Common myeloid progenitor, CD34-positive (primary cell): ENCODE measurements around the gene DCAF10.
"Not testable (repeated sequence)": the region's sequence is repeated elsewhere in the genome, so short reads cannot be mapped to it uniquely, and the experiment has no call there.

Experiments
- CTCF ChIA-PET: fragments of 350-600 bp; sonication (Branson Sonifier 250); formaldehyde crosslinking; loops from one replicate; lab custom pipeline; 2021; ENCODE audit warnings: antibody characterized with exemption; lab: Charles Lee
- POLR2A ChIA-PET: fragments of 350-600 bp; sonication (Branson Sonifier 250); formaldehyde crosslinking; loops from one replicate; lab custom pipeline; 2021; ENCODE audit warnings: antibody characterized with exemption; lab: Charles Lee
- DNase-seq, 3 donors: peaks; one replicate each; pipeline versions ENCODE4 v3.0.0 to v3.0.0-alpha.2; 2013
- H3K27ac ChIP-seq, 2 experiments: 1 replicate in 1 of 2; 2 replicates in 1 of 2; pipeline ENCODE4 v1.7.0; 2013; ENCODE audit warnings: inconsistent platforms in 2 of 2, low read length in 2 of 2, mild to moderate bottlenecking in 2 of 2, low read depth in 1 of 2, moderate library complexity in 1 of 2; ENCODE audit not compliant: severe bottlenecking in 2 of 2, insufficient read depth in 1 of 2, poor library complexity in 1 of 2
- H3K27me3 ChIP-seq, 5 experiments: replicated peaks in 2 of 5; 1 replicate in 3 of 5; 2 replicates in 2 of 5; pipeline versions ENCODE4 v1.6.1 to v1.7.0; 2013; ENCODE audit warnings: low read length in 4 of 5, mild to moderate bottlenecking in 2 of 5, moderate library complexity in 2 of 5, inconsistent platforms in 1 of 5; ENCODE audit not compliant: insufficient read depth in 5 of 5, control insufficient read depth in 4 of 5
- H3K36me3 ChIP-seq, 4 experiments: 1 replicate in 2 of 4; 2 replicates in 2 of 4; pipeline versions ENCODE4 v1.6.1 to v1.7.0; 2013; ENCODE audit warnings: low read length in 3 of 4, control low read depth in 1 of 4, mild to moderate bottlenecking in 1 of 4; ENCODE audit not compliant: control insufficient read depth in 4 of 4, insufficient read depth in 4 of 4
- H3K4me1 ChIP-seq, 4 experiments: 1 replicate in 3 of 4; 2 replicates in 1 of 4; pipeline versions ENCODE4 v1.6.1 to v1.7.1; 2013; ENCODE audit warnings: low read length in 3 of 4, mild to moderate bottlenecking in 3 of 4, control low read depth in 1 of 4, inconsistent platforms in 1 of 4, moderate library complexity in 1 of 4; ENCODE audit not compliant: control insufficient read depth in 4 of 4, insufficient read depth in 4 of 4; ENCODE audit errors: control extremely low read depth in 1 of 4
- H3K4me3 ChIP-seq, 7 experiments: 1 replicate in 4 of 7; 2 replicates in 3 of 7; pipeline versions ENCODE4 v1.5.1 to v1.7.0; 2013; ENCODE audit warnings: mild to moderate bottlenecking in 7 of 7, low read length in 6 of 7, moderate library complexity in 6 of 7, inconsistent platforms in 2 of 7, low read depth in 2 of 7, control low read depth in 1 of 7; ENCODE audit not compliant: insufficient read depth in 4 of 7, control insufficient read depth in 1 of 7; ENCODE audit errors: extremely low read depth in 1 of 7
- H3K9me3 ChIP-seq, 5 experiments: 1 replicate in 4 of 5; 2 replicates in 1 of 5; pipeline versions ENCODE4 v1.6.1 to v1.7.1; 2013; ENCODE audit warnings: low read length in 4 of 5, mild to moderate bottlenecking in 2 of 5, inconsistent platforms in 1 of 5, low read depth in 1 of 5, moderate library complexity in 1 of 5; ENCODE audit not compliant: control insufficient read depth in 4 of 5, insufficient read depth in 2 of 5; ENCODE audit errors: control extremely low read depth in 1 of 5
- WGBS: methylation state at CpG from one replicate; pipeline ENCODE4 v1.1.5; 2013; ENCODE audit not compliant: insufficient coverage; 5-methylcytosine and 5-hydroxymethylcytosine counted together

DCAF10 gene

DNA sequence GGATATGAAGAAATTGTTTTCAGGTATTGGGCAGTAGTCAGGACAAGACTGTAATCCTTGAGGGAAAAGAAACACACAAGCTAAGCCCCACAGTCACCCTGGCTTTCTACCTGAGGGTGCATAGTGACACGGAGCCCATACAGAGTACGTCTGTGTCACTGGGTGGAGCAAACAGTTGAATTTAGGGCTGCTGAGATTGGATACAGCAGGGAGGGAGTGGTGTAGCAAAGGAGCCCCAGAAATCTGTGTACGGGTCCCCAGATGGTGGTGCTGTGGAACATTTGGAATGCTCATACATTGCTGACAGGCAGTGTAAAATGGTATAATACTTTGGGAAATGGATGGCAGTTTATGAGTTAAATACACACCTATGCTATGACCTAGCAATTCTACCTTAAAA lies 41.9 kb upstream of the DCAF10 start:
- H3K4me3 ChIP-seq: no peak overlapping the region
- peaks cover 5 to 11% (median 8%) of the 10 kb centered on the region in 4 experiments for H3K4me1 ChIP-seq
- DNase-seq: no peak
- H3K9me3 ChIP-seq: no peaks in the 10 kb centered on the region
- H3K36me3 ChIP-seq: peaks cover 2 to 10% (median 4%) of the 10 kb centered on the region in 4 experiments
- no peaks in the 10 kb centered on the region for H3K27me3 ChIP-seq
- 100% methylated on average over 3 of the region's 3 CpGs for WGBS
- CTCF ChIA-PET: interaction anchor here (1.1 kb wide), 1 partner anchor 13 kb away, joined by 3 read pairs; no protein-coding TSS in a partner anchor
- POLR2A ChIA-PET: no interaction called here
- no peak overlapping the region for H3K27ac ChIP-seq

GRCh38 chr9:37760416-37761161 lies 40.0 kb upstream of the DCAF10 start:
- H3K27me3 ChIP-seq: no peaks in the 10 kb centered on the region
- ChIA-PET CTCF (interaction anchor here (1.2 to 1.6 kb wide), 3 partner anchors 8 to 165 kb away, joined by 3 to 5 read pairs (median 3); no protein-coding TSS in a partner anchor), POLR2A (no interaction called here)
- H3K4me3 ChIP-seq: no peak overlapping the region
- DNase-seq: no peak
- H3K36me3 ChIP-seq: peaks cover 2 to 18% (median 4%) of the 10 kb centered on the region in 4 experiments
- H3K27ac ChIP-seq: no peak overlapping the region
- WGBS: 100% methylated on average over 3 of the region's 7 CpGs
- H3K4me1 ChIP-seq: no peaks in the 10 kb centered on the region
- no peaks in the 10 kb centered on the region for H3K9me3 ChIP-seq

- no peaks in the 10 kb centered on the region for H3K4me1 ChIP-seq
- H3K4me3 ChIP-seq: no peak overlapping the region
- no peaks in the 10 kb centered on the region for H3K9me3 ChIP-seq
- no peaks in the 10 kb centered on the region for H3K27me3 ChIP-seq
- H3K27ac ChIP-seq: no peak overlapping the region
- peaks cover 2 to 18% (median 4%) of the 10 kb centered on the region in 4 experiments for H3K36me3 ChIP-seq
- WGBS: 70% methylated on average over 2 of the region's 3 CpGs
- ChIA-PET CTCF (interaction anchor here (1.2 kb wide), 1 partner anchor 18 kb away, joined by 3 read pairs; no protein-coding TSS in a partner anchor), POLR2A (no interaction called here)
- DNase-seq: no peak
These were observed 39.1 kb upstream of the DCAF10 start for GRCh38 chr9:37761511-37761910.

- CTCF ChIA-PET, H3K27me3 ChIP-seq, H3K9me3 ChIP-seq, POLR2A ChIA-PET, H3K4me3 ChIP-seq, H3K27ac ChIP-seq, DNase-seq, H3K4me1 ChIP-seq: not testable (repeated sequence)
- WGBS: 100% methylated on average over 1 of the region's 6 CpGs
- peaks cover 6 to 36% (median 11%) of the 10 kb centered on the region in 4 experiments for H3K36me3 ChIP-seq
These were observed 35.3 kb upstream of the DCAF10 start for GRCh38 chr9:37765263-37765662.

DNA sequence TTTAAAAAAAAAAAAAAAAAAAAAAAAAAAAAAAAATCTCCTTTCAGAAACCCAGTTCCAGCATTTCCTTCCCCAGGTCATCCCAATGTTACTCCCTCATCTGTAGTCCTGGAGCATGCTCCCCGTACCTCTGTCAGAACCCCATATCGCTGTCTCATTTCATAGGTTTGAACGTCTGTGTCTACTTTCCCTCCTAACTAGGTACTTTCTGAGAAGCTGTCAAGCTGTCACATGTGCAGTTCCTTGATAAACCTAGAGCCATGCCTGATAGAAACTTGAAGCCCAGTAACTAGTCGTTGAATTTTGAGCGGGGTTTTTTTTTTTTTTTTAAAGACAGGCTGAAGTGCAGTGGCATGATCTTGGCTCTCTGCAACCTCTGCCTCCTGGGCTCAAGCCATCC lies 31.3 kb upstream of the DCAF10 start:
- POLR2A ChIA-PET: no interaction called here
- Histone ChIP-seq H3K9me3 (no peaks in the 10 kb centered on the region), H3K27me3 (no peaks in the 10 kb centered on the region), H3K4me3 (no peak overlapping the region), H3K27ac (no peak overlapping the region), H3K4me1 (no peaks in the 10 kb centered on the region), H3K36me3 (peaks cover 16 to 44% (median 25%) of the 10 kb centered on the region in 4 experiments)
- CTCF ChIA-PET: no interaction called here
- peak in 1 of 3 donors; percentile 17 for DNase-seq
- WGBS: 100% methylated on average over 4 of the region's 5 CpGs

DNA sequence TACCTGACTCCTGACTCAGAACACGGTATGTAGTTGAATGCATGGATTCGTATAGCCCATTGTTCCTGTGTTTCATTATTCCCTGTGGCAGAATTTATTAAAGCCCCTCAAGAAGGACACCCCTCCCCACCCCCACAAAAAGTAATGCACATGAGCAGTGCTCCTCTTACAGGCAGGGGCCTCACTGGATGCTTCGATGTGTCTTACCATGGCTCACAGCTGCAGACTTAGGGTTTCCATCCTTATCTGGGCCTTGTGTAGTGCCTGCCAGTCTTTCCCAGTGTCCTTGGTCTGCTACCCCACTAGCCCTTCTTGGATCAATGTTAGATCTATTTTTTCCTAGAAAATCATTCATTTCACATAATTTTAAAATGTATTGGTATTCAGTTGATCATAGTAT lies 30.6 kb upstream of the DCAF10 start:
- POLR2A ChIA-PET: no interaction called here

DNA sequence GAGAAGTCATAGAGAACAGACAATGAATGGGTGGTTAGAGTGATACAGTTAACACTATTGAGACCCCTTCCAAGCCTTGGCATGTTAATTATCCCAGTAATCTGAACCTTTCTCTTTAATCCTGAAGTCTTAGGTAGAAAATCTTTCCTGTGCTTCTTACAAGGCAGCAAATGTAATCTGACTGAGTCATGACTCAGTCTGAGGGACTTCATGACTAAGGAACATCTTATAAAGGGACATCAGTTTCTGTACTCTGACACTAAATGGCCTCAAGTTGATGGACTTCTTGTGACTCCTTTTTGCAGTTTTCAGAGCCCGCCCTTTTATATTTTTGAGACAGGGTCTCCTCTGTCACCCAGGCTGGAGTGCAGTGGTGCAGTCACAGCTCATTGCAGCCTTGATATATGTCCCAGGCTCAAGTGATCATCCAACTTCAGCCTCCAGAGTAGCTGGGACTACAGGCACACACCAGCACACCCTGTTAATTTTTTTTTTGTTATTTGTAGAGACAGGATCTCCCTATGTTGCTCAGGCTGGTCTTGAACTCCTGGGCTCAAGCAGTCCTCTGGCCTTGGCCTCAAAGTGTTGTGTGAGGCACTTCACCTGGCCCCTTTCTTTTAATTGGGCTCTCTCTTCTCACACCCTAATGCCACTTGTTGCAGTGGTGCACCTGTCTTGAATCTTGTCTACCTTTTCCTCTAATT lies 25.2 kb upstream of the DCAF10 start:
- POLR2A ChIA-PET: no interaction called here
- 100% methylated on average over 1 of the region's 1 CpG for WGBS
- no peaks in the 10 kb centered on the region for H3K9me3 ChIP-seq

More for the DNA sequence above, 30.6 kb upstream of the DCAF10 start:
- Histone ChIP-seq H3K27me3 (no peaks in the 10 kb centered on the region), H3K4me1 (no peaks in the 10 kb centered on the region), H3K36me3 (peaks cover 20 to 45% (median 28%) of the 10 kb centered on the region in 4 experiments), H3K4me3 (no peak overlapping the region), H3K27ac (no peak overlapping the region), H3K9me3 (no peaks in the 10 kb centered on the region)
- no peak for DNase-seq
- CTCF ChIA-PET: interaction anchor here (1.4 kb wide), 1 partner anchor 14 kb away, joined by 5 read pairs; no protein-coding TSS in a partner anchor
- WGBS: 97% methylated on average over 3 of the region's 3 CpGs

More for the DNA sequence above, 25.2 kb upstream of the DCAF10 start:
- Histone ChIP-seq H3K27ac (no peak overlapping the region), H3K4me1 (no peaks in the 10 kb centered on the region), H3K4me3 (no peak overlapping the region), H3K36me3 (peaks cover 23 to 68% (median 53%) of the 10 kb centered on the region in 4 experiments), H3K27me3 (no peaks in the 10 kb centered on the region)
- CTCF ChIA-PET: interaction anchor here (1.4 kb wide), 1 partner anchor 27 kb away, joined by 6 read pairs; no protein-coding TSS in a partner anchor
- DNase-seq: no peak
